T47D (cell line): Measurements from ENCODE around the gene SIVA1.

ENCODE experiments used
- DNase-seq, 2 experiments: peaks; one replicate each; pipeline versions ENCODE4 v3.0.0 to v3.0.0-alpha.2; 2011 to 2012; ENCODE audit warnings: low read depth in 1 of 2, low spot score in 1 of 2
- JUND ChIP-seq: IDR thresholded peaks from 2 replicates; pipeline ENCODE4 v1.6.1; 2012; ENCODE audit warnings: low read depth
- in situ Hi-C: cut with HindIII; loops from 2 replicates; pipeline ENCODE4 v1.10.0; 2016; ENCODE audit warnings: low sequenced_read_pairs, low pct_unique_long_range_greater_than_20kb

Gene SIVA1

GRCh38 chr14:104714066-104714465, 38.9 kb upstream of the SIVA1 start:
- no peak for TF ChIP-seq JUND
- in situ Hi-C loops: no loop called here
- no peak for DNase-seq

- no peak for TF ChIP-seq JUND
- in situ Hi-C loops: no loop called here
- no peak for DNase-seq
Measured at GRCh38 chr14:104714681-104715080, 38.3 kb upstream of the SIVA1 start.

DNA sequence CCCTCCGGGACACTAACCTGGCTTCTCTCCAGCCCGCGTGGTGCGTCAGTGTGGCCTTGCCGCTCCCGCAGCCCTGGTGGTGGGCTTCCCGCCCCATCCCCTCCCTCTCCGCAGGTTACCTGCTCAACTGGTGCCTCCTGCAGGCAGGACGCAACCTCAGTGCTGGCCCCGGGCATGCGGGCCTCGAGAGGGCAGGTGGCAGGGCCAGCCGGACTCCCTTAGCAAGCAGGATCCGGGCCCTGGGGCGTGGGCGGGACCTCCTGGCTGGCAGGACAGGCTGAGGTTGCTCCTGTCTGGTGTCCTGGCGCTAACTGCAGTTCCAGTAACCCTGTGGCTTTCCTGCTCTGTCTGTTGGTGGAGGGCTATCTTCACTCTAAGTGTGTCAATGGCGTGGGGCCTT, 37.5 kb upstream of the SIVA1 start:
- peak; percentile 91 to 93 for DNase-seq
- in situ Hi-C loops: no loop called here
- no peak for TF ChIP-seq JUND

DNA sequence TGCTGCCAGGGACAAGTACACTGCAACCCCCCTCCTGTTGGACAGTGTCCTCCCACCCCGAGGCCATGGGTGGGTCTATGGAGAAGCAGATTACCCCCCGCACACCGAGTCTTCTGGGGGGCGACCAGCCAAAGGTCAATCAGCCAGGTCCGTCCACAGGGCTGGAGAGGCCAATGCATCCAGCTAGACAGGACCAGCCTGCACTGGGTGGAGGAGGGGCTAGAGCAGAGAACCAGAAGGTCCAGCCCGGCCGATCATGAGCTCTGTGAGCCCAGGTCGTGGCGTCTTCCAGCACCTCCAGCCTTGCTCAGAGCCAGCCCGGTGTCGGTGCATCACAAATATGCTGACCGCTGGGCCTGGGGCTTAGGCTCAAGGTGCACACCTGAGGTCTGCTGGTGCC, 37.1 kb upstream of the SIVA1 start:
- peak; percentile 64 to 72 for DNase-seq
- no peak for TF ChIP-seq JUND
- in situ Hi-C loops: no loop called here

DNA sequence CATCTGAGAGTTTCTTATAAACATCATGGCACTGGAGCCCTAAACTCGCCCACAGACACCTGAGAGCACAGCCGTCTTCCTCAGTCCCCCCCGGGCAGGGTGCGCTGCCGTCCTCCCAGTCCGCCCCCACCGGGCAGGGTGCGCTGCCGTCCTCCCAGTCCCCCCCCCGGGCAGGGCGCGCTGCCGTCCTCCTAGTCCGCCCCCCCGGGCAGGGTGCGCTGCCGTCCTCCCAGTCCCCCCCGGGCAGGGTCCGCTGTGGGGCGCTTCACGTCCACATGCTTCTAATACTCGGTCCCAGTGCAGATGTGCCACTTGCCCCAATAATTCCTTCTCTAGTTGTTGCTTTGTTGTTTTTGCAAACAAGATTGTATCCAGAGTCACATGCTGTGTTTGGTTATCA, 35.8 kb upstream of the SIVA1 start:
- in situ Hi-C loops: no loop called here
- DNase-seq: no peak
- no peak for TF ChIP-seq JUND

- DNase-seq: no peak
- no peak for TF ChIP-seq JUND
- in situ Hi-C loops: no loop called here
Measured at GRCh38 chr14:104717646-104718045, 35.3 kb upstream of the SIVA1 start.

DNA sequence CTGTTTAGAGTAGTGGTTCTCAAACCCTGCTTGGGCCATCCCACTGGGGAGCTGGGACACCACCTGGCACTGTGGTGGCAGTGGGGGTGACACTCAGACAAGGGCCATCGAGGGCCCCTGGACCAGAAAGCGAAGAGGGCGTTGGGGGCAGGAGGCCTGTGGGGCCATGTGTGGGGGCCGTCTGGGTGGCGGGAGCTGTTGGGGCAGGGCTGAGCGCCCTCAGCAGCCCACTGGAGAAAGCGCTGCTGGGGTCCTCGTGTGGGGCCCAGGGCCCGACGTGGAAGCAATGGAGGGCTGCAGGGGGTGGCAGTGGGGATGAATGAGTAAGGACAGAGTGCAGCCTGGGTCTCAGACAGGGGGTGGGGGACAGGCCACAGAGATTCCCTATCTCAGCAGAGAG, 34.8 kb upstream of the SIVA1 start:
- no peak for DNase-seq
- no peak for TF ChIP-seq JUND
- in situ Hi-C loops: no loop called here

GRCh38 chr14:104718871-104719270, 34.1 kb upstream of the SIVA1 start:
- no peak for TF ChIP-seq JUND
- no peak for DNase-seq
- in situ Hi-C loops: no loop called here

- TF ChIP-seq JUND: no peak
- no peak for DNase-seq
- in situ Hi-C loops: no loop called here
Measured at GRCh38 chr14:104719343-104719742, 33.6 kb upstream of the SIVA1 start.

- in situ Hi-C loops: no loop called here
- no peak for DNase-seq
- no peak for TF ChIP-seq JUND
Measured at GRCh38 chr14:104721505-104722431, 31.2 kb upstream of the SIVA1 start.

DNA sequence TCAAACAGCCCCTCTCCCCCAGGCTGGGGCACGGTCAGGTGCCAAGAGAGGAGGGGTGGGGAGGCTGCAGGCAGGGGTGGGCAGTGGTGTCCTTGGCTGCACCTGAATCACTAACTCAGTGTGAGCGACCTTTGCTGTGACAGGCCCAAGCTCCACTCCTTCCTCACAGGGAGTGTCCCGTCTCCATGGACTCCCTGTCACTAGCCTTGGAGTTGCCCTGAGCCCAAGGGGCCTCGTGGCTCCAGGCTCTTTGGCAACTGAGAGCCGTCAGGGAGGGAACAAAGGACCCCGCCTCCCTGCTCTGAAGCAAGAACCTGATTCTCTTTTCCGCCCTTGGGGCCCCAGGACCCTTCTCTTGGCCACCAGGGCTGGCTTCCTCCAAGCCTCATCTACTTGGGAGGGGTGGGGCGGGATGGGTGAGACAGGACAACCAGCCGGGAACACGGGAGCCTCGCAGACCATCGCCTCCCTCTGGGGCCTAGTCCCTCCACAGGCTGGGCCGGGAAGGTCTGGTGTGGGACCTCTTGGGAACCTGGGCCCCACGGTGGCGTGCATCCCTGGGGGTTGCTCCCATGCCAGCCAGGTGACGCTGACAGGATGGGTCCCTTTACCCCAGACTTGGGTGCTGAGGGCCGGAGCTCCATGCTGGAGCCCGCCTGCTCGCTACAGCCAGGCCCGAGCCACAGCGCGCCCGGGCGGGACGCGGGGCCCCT, 29.9 kb upstream of the SIVA1 start:
- in situ Hi-C loops: no loop called here
- TF ChIP-seq JUND: no peak
- no peak for DNase-seq

GRCh38 chr14:104723651-104724406, 29.1 kb upstream of the SIVA1 start, which contains the start of gene ADSS1:
TSS of gene ADSS1 (plus strand) at chr14:104724229. CDS start at chr14:104724271, 42 bp downstream.
- in situ Hi-C loops: no loop called here
- no peak for TF ChIP-seq JUND

More at GRCh38 chr14:104723651-104724406, 29.1 kb upstream of the SIVA1 start, which contains the start of gene ADSS1:
- peak; percentile 71 to 93 for DNase-seq
